ENCODE data around the gene SDC1. TPM values are rescaled to one million over a fixed set of nuclear protein-coding genes. Genes with fewer than 3 reads are reported as not detected.

Gene SDC1
- total and polyA plus RNA-seq, 2 of the 8 experiments (the other 6 are each of a cell fraction or from before 2014, with no cell fraction given): 45.3 to 73.3 TPM

- ChIA-PET POLR2A (ENCODE audit: partially characterized antibody) (interaction anchor here (1.3 kb wide), 1 partner anchor 58 kb away, joined by 3 read pairs; the partner anchor contains the start of gene SDC1), CTCF (ENCODE audit: partially characterized antibody) (interaction anchor here (0.7 to 2.5 kb wide), 12 partner anchors 11 to 104 kb away, joined by 3 to 8 read pairs (median 4); partner anchors contain the start of gene SDC1)
- H2AFZ ChIP-seq (ENCODE audit: low read length): no peak overlapping the region
- H3K14ac ChIP-seq (ENCODE audit: insufficient read length): no peak overlapping the region
- H3K4me3 ChIP-seq (ENCODE audit: extremely low read depth in 1 of 4, insufficient read depth in 2 of 4, low read depth in 3 of 4, low read length in 4 of 4): no peak overlapping the region
- no peak overlapping the region for H3K9ac ChIP-seq (replicated peaks in 1 of 4; ENCODE audit: extremely low read depth in 1 of 4, low read depth in 3 of 4, low read length in 3 of 4)
- no peak overlapping the region for H2BK5ac ChIP-seq (ENCODE audit: low read depth, low read length)
- H4K91ac ChIP-seq (replicated peaks; ENCODE audit: insufficient read length, low read length): no peak overlapping the region
- DNase-seq (ENCODE audit: low read depth in 1 of 2, low spot score in 2 of 2): no peak
- FAIRE-seq: no peak
- no peak overlapping the region for H3K4ac ChIP-seq (replicated peaks; ENCODE audit: insufficient read length, low read depth, low read length)
- TF ChIP-seq GTF2F1 (IDR thresholded peaks at IDR 0.05; ENCODE audit: borderline replicate concordance, low read depth, low read length) (no peak), TEAD4 (IDR thresholded peaks at IDR 0.05; ENCODE audit: low read depth, low read length) (0 out of 2 replicates have a peak, but pooled peaks have one; percentile 22)
- no peak overlapping the region for H3K27ac ChIP-seq (ENCODE audit: low read depth, low read length)
- no peak overlapping the region for H3K56ac ChIP-seq (replicated peaks; ENCODE audit: insufficient read length, low read depth, low read length)
- peaks cover 0 to 15% of the 10 kb centered on the region in 2 experiments for H4K20me1 ChIP-seq (replicated peaks in 1 of 2; ENCODE audit: control insufficient read depth in 1 of 2, insufficient read depth in 2 of 2, low read length in 2 of 2)
- H3K36me3 ChIP-seq (ENCODE audit: control insufficient read depth in 2 of 4, insufficient read depth in 4 of 4, low read length in 3 of 4): no peaks in the 10 kb centered on the region; a peak in 1 of 8 replicates
- H3K23me2 ChIP-seq (ENCODE audit: low read depth, low read length): peaks cover 17% of the 10 kb centered on the region
- H3K9me3 ChIP-seq (ENCODE audit: insufficient read depth in 2 of 2, low read depth in 1 of 2, low read length in 1 of 2): no peaks in the 10 kb centered on the region
- H3K18ac ChIP-seq (ENCODE audit: extremely low read depth, low read length): no peak overlapping the region
- WGBS, 2 experiments (ENCODE audit: extremely low coverage in 1 of 2, insufficient coverage in 1 of 2, insufficient read length in 1 of 2, insufficient replicate concordance in 2 of 2, low coverage in 1 of 2, low lambda C conversion rate in 2 of 2, missing lambda C conversion rate in 1 of 2): 86% methylated on average over 4 of the region's 4 CpGs; no CpG with 5 or more reads in 1 of the 2 experiments
- H3K79me2 ChIP-seq (ENCODE audit: control insufficient read depth in 1 of 2, insufficient read depth in 2 of 2, low read length in 2 of 2): no peaks in the 10 kb centered on the region; a peak in 1 of 4 replicates
- H3K4me2 ChIP-seq (ENCODE audit: insufficient read depth in 1 of 2, low read depth in 2 of 2, low read length in 2 of 2): no peak overlapping the region
- peaks cover 0 to 26% (median 11%) of the 10 kb centered on the region in 4 experiments; a peak in 5 of 7 replicates for H3K4me1 ChIP-seq (replicated peaks in 1 of 4; ENCODE audit: control insufficient read depth in 3 of 4, insufficient read depth in 4 of 4, low read length in 3 of 4)
- peak overlapping the region; percentile 5; the same call in 1 of the 2 replicates for H4K8ac ChIP-seq (ENCODE audit: extremely low read depth, insufficient read depth, low read length)
- H2BK12ac ChIP-seq (ENCODE audit: low read depth, low read length): no peak overlapping the region
- no peak overlapping the region for H2BK20ac ChIP-seq (ENCODE audit: low read length)
- H2AK5ac ChIP-seq (ENCODE audit: low read depth, low read length): no peak overlapping the region
- no peak overlapping the region for H2BK15ac ChIP-seq (ENCODE audit: low read length)
- H3K79me1 ChIP-seq (ENCODE audit: low read depth, low read length): peaks cover 6% of the 10 kb centered on the region; the same call in 1 of the 2 replicates
- H3K23ac ChIP-seq (ENCODE audit: insufficient read length): no peak overlapping the region
- no peaks in the 10 kb centered on the region; a peak in 1 of 7 replicates for H3K27me3 ChIP-seq (replicated peaks in 1 of 4; ENCODE audit: control insufficient read depth in 3 of 4, extremely low read depth in 1 of 4, insufficient read depth in 3 of 4, low read length in 3 of 4)
- no peak overlapping the region for H2BK120ac ChIP-seq (replicated peaks; ENCODE audit: low read depth, low read length)
- no peak overlapping the region for H4K5ac ChIP-seq (ENCODE audit: insufficient read length, low read depth, low read length)
These were observed 57.6 kb downstream of the SDC1 start for GRCh38 chr2:20167356-20167755.
